Measurements from ENCODE around the gene PDHX.
A peak's percentile ranks its signal among the peaks of the same experiment; 100 is the strongest.

Gene PDHX

DNA sequence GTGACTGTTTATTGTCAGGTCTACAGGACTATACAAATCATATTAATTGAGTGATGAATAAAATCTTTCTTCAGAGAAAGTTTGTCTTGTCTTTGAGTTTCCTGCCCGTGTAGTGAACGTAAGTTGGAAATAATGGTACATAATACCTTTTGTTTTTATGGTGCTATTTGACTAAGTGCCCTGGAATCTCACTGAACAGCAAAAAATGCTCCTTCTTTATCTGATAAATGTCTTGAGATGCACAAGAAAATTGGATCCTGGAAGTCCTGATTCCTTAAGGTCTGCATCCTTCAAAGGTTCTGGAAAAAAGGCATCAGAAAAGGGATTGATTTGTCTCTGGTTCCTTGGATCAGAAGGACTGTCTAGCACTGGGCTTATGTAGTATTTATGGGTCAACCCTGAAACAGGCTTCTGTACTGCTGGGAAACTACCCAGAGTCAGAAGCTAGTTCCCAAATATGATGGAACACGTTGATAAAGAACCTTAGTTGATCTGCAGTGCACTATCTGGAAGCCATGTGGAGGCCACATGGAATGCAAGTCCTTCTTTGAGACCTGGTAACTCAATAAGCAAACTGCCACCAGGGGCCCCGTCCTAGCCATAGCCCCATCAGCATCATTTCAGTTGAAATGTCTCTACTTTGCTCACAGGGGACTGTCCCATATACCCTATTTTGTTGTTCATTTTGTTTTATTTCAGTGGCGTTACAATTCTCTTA, 122.0 kb downstream of the PDHX start:
- no peak overlapping the region for H3K4me3 ChIP-seq (ENCODE audit: low read depth, low read length)
- TF ChIP-seq, protein P1, sequence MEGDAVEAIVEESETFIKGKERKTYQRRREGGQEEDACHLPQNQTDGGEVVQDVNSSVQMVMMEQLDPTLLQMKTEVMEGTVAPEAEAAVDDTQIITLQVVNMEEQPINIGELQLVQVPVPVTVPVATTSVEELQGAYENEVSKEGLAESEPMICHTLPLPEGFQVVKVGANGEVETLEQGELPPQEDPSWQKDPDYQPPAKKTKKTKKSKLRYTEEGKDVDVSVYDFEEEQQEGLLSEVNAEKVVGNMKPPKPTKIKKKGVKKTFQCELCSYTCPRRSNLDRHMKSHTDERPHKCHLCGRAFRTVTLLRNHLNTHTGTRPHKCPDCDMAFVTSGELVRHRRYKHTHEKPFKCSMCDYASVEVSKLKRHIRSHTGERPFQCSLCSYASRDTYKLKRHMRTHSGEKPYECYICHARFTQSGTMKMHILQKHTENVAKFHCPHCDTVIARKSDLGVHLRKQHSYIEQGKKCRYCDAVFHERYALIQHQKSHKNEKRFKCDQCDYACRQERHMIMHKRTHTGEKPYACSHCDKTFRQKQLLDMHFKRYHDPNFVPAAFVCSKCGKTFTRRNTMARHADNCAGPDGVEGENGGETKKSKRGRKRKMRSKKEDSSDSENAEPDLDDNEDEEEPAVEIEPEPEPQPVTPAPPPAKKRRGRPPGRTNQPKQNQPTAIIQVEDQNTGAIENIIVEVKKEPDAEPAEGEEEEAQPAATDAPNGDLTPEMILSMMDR (IDR thresholded peaks at IDR 0.05; ENCODE audit: borderline replicate concordance, insufficient read depth, low read depth, low read length): no peak

GRCh38 chr11:35039076-35039475, 122.7 kb downstream of the PDHX start:
- TF ChIP-seq, protein P1 (IDR thresholded peaks at IDR 0.05; ENCODE audit: borderline replicate concordance, insufficient read depth, low read depth, low read length): no peak
- H3K4me3 ChIP-seq (ENCODE audit: low read depth, low read length): no peak overlapping the region

GRCh38 chr11:35040221-35040942, 124.0 kb downstream of the PDHX start:
- H3K4me3 ChIP-seq (ENCODE audit: low read depth, low read length): peak overlapping the region; percentile 31
- TF ChIP-seq, protein P1 (IDR thresholded peaks at IDR 0.05; ENCODE audit: borderline replicate concordance, insufficient read depth, low read depth, low read length): no peak

DNA sequence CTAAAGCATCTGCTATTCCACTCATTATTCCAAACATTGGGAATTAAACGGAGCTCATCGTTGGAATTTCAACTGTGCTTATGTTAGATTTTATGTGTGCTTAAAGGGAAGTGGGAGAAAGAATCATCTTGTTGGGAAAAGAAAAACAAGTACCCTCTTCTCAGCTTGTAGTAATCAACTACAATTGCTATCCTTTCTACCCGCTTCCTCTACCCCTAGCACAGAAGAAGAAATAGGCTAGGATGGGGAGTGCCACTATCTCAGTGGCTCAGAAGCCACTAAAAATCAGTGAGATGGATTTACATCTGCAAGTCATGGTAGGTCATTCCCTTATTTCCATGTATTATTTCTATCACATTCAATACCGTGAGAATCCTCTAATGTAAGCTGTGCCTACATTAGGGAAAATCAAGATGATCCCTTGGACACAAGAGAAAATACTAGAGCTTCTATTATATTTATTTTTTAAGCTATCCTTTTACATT, 124.7 kb downstream of the PDHX start:
- no peak overlapping the region for H3K4me3 ChIP-seq (ENCODE audit: low read depth, low read length)

DNA sequence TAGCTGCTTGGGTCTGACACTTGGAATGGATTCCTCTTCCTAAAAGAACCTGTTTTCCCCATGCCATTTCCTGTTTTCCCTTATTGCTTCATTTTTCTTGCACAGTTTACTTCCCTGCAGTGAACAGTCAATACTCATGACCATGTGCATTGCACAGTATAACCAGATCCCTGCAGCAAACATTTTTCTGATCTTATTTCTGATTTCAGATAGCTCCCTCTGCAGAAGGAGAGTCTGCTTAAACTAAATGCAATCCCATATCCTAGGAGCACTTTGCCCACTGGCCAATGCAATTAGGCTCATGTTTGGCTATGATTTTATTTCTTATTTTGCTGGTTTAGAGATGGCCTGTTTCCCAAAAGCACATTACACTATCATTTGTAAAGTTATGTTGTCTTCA, 125.8 kb downstream of the PDHX start:
- no peak overlapping the region for H3K4me3 ChIP-seq (ENCODE audit: low read depth, low read length)
- TF ChIP-seq, protein P1 (IDR thresholded peaks at IDR 0.05; ENCODE audit: borderline replicate concordance, insufficient read depth, low read depth, low read length): no peak

More for the DNA sequence above, 124.7 kb downstream of the PDHX start:
- TF ChIP-seq, protein P1 (IDR thresholded peaks at IDR 0.05; ENCODE audit: borderline replicate concordance, insufficient read depth, low read depth, low read length): no peak

- TF ChIP-seq, protein P1 (IDR thresholded peaks at IDR 0.05; ENCODE audit: borderline replicate concordance, insufficient read depth, low read depth, low read length): no peak
- H3K4me3 ChIP-seq (ENCODE audit: low read depth, low read length): no peak overlapping the region
These were observed 126.5 kb downstream of the PDHX start for GRCh38 chr11:35042913-35043312.
